ENCODE results near the gene PDGFRB.

DNA sequence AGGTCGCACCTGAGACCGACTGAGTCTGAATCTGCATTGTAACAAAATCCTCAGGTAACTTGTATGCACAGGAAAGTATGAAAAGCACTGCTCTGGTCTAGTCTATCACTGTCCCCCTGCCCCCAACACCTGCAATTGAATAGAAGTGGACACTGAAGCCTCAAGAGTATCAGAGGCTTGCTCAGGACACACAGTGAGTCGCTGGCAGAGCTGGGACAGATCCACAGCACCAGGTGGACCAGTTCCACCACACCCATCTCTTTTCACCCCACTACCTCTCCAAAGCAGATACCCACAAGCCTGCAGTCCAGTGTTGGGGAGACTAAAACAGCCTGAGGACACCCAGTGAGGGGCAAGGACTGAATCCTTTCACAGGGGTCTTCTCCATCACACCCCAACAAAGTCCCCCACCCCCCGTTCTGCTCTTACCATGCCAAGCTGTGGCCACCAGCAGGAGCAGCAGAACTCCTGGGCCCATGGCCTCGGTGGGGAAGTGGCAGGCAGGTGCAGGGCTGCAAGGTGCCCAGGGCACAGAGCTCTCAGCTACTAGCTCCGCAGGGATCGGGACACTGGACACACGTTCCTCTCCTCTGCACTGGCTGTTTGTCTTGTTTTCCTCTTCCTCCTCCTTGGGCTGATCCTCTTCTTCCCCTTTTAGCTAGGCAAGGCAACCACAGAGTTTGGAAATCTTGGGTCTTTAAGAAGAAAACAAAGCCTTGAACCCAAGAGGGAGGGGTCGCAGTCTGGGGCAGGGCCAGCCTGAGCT lies 69.5 kb downstream of the PDGFRB start, which contains the start of gene CSF1R:
- no peak for TF ChIP-seq CTCF (conservative IDR thresholded peaks at IDR 0.05)
- no peak for TF ChIP-seq EZH2 (IDR thresholded peaks at IDR 0.05; ENCODE audit: low read depth)

Data from PC-9 (cell line).